ENCODE measurements around the gene NPL. TPM values are rescaled to one million over a fixed set of nuclear protein-coding genes. Genes with fewer than 3 reads are reported as not detected.

Gene NPL
- polyA plus RNA-seq, 1 donor (not counting 4 experiments of a cell fraction or from before 2014, with no cell fraction given) = 9.0 TPM

GRCh38 chr1:182742780-182743179, 46.8 kb upstream of the NPL start:
- FAIRE-seq (no peak), DNase-seq (ENCODE audit: low read depth, low spot score) (no peak)
- Histone ChIP-seq H4K20me1 (ENCODE audit: control insufficient read depth, extremely low read depth, insufficient read depth, low read length) (no peaks in the 10 kb centered on the region), H3K36me3 (ENCODE audit: control insufficient read depth in 2 of 2, extremely low read depth in 1 of 2, insufficient read depth in 2 of 2, low read length in 2 of 2) (no peaks in the 10 kb centered on the region), H3K27ac (ENCODE audit: control insufficient read depth, insufficient read depth, low read length) (no peak overlapping the region), H3K4me1 (ENCODE audit: control insufficient read depth, extremely low read depth, insufficient read depth, low read length) (no peaks in the 10 kb centered on the region), H3K9me1 (ENCODE audit: control insufficient read depth, extremely low read depth, insufficient read depth, low read length) (no peaks in the 10 kb centered on the region), H3K79me2 (ENCODE audit: control insufficient read depth, insufficient read depth, low read length) (no peaks in the 10 kb centered on the region), H3K27me3 (ENCODE audit: control insufficient read depth, extremely low read depth, insufficient read depth, low read length) (peaks cover 4% of the 10 kb centered on the region), H3K4me2 (ENCODE audit: control insufficient read depth, extremely low read depth, insufficient read depth, low read depth, low read length) (no peak overlapping the region), H2AFZ (ENCODE audit: control insufficient read depth, low read length) (no peak overlapping the region), H3K9ac (ENCODE audit: control insufficient read depth, extremely low read depth, insufficient read depth, low read length) (no peak overlapping the region), H3K4me3 (ENCODE audit: control insufficient read depth in 2 of 3, extremely low read depth in 1 of 3, insufficient read depth in 2 of 3, low read depth in 1 of 3, low read length in 3 of 3) (no peak overlapping the region), H3K9me3 (ENCODE audit: control insufficient read depth, low read depth, low read length) (no peaks in the 10 kb centered on the region)
- dilution Hi-C loops (cut with MboI; ENCODE audit: extremely low pct_ligation_motif_present, low sequenced_read_pairs) = no loop called here
- no peak for TF ChIP-seq CTCF (optimal IDR thresholded peaks at IDR 0.05 in 1 of 3, IDR thresholded peaks at IDR 0.05 in 1 of 3, conservative IDR thresholded peaks at IDR 0.05 in 1 of 3; ENCODE audit: extremely low read depth in 1 of 3, insufficient read depth in 2 of 3, low read length in 3 of 3)
- TF ChIP-seq EZH2 (IDR thresholded peaks at IDR 0.05; ENCODE audit: low read length) = no peak

GRCh38 chr1:182752077-182752988, 37.2 kb upstream of the NPL start:
- no peak overlapping the region for H3K4me3 ChIP-seq (ENCODE audit: control insufficient read depth in 2 of 3, extremely low read depth in 1 of 3, insufficient read depth in 2 of 3, low read depth in 1 of 3, low read length in 3 of 3)
- H4K20me1 ChIP-seq (ENCODE audit: control insufficient read depth, extremely low read depth, insufficient read depth, low read length) = no peaks in the 10 kb centered on the region
- TF ChIP-seq EZH2 (IDR thresholded peaks at IDR 0.05; ENCODE audit: low read length) = no peak
- no peak for TF ChIP-seq CTCF (optimal IDR thresholded peaks at IDR 0.05 in 1 of 3, IDR thresholded peaks at IDR 0.05 in 1 of 3, conservative IDR thresholded peaks at IDR 0.05 in 1 of 3; ENCODE audit: extremely low read depth in 1 of 3, insufficient read depth in 2 of 3, low read length in 3 of 3)
- H3K36me3 ChIP-seq (ENCODE audit: control insufficient read depth in 2 of 2, extremely low read depth in 1 of 2, insufficient read depth in 2 of 2, low read length in 2 of 2) = no peaks in the 10 kb centered on the region
- H3K79me2 ChIP-seq (ENCODE audit: control insufficient read depth, insufficient read depth, low read length) = no peaks in the 10 kb centered on the region
- no peak overlapping the region for H2AFZ ChIP-seq (ENCODE audit: control insufficient read depth, low read length)
- no peak overlapping the region for H3K27ac ChIP-seq (ENCODE audit: control insufficient read depth, insufficient read depth, low read length)
- dilution Hi-C loops (cut with MboI; ENCODE audit: extremely low pct_ligation_motif_present, low sequenced_read_pairs) = no loop called here
- no peaks in the 10 kb centered on the region for H3K9me3 ChIP-seq (ENCODE audit: control insufficient read depth, low read depth, low read length)
- no peaks in the 10 kb centered on the region for H3K9me1 ChIP-seq (ENCODE audit: control insufficient read depth, extremely low read depth, insufficient read depth, low read length)
- DNase-seq (ENCODE audit: low read depth, low spot score) (no peak), FAIRE-seq (no peak)
- peaks cover 4% of the 10 kb centered on the region for H3K27me3 ChIP-seq (ENCODE audit: control insufficient read depth, extremely low read depth, insufficient read depth, low read length)
- no peak overlapping the region for H3K4me2 ChIP-seq (ENCODE audit: control insufficient read depth, extremely low read depth, insufficient read depth, low read depth, low read length)
- H3K9ac ChIP-seq (ENCODE audit: control insufficient read depth, extremely low read depth, insufficient read depth, low read length) = no peak overlapping the region
- no peaks in the 10 kb centered on the region for H3K4me1 ChIP-seq (ENCODE audit: control insufficient read depth, extremely low read depth, insufficient read depth, low read length)

Data from keratinocyte (primary cell).